Osteocyte (in vitro differentiated cells): Measurements from ENCODE around the gene MYOZ2. TPM values are rescaled to one million over a fixed set of nuclear protein-coding genes. Genes with fewer than 3 reads are reported as not detected.

Experiments
- DNase-seq: peaks from one replicate; pipeline ENCODE4 v3.0.0; 2021; ENCODE audit warnings: mixed read lengths; ENCODE audit not compliant: unreplicated experiment; ENCODE audit errors: extremely low spot score
- H3K27ac Mint-ChIP-seq: one replicate; pipeline ENCODE4 v1.8.0; 2021; ENCODE audit warnings: mild to moderate bottlenecking, mixed read lengths; ENCODE audit not compliant: unreplicated experiment
- H3K27me3 Mint-ChIP-seq: one replicate; pipeline ENCODE4 v1.8.0; 2021; ENCODE audit warnings: mixed read lengths; ENCODE audit not compliant: unreplicated experiment
- H3K36me3 Mint-ChIP-seq: one replicate; pipeline ENCODE4 v1.8.0; 2021; ENCODE audit warnings: mixed read lengths; ENCODE audit not compliant: unreplicated experiment
- H3K4me1 Mint-ChIP-seq: one replicate; pipeline ENCODE4 v1.8.0; 2021; ENCODE audit warnings: mixed read lengths; ENCODE audit not compliant: unreplicated experiment
- H3K4me3 Mint-ChIP-seq: one replicate; pipeline ENCODE4 v1.8.0; 2021; ENCODE audit warnings: mild to moderate bottlenecking, moderate library complexity, mixed read lengths; ENCODE audit not compliant: unreplicated experiment
- H3K9me3 Mint-ChIP-seq: one replicate; pipeline ENCODE4 v1.8.0; 2021; ENCODE audit warnings: mixed read lengths; ENCODE audit not compliant: unreplicated experiment
- total RNA-seq: library from RNA; stranded (reverse); gene quantifications from 2 replicates; pipeline ENCODE4 v1.2.1, GENCODE V29; 2021
- TF ChIP-seq, protein P1 (sequence below): fragments of 200-600 bp; sonication (generic); IDR thresholded peaks from 2 replicates; pipeline ENCODE4 v1.5.0; 2021; ENCODE audit warnings: antibody characterized with exemption, mild to moderate bottlenecking, moderate library complexity

The MYOZ2 gene
- total RNA-seq, 1 donor from 2014 or later, result not detected

DNA sequence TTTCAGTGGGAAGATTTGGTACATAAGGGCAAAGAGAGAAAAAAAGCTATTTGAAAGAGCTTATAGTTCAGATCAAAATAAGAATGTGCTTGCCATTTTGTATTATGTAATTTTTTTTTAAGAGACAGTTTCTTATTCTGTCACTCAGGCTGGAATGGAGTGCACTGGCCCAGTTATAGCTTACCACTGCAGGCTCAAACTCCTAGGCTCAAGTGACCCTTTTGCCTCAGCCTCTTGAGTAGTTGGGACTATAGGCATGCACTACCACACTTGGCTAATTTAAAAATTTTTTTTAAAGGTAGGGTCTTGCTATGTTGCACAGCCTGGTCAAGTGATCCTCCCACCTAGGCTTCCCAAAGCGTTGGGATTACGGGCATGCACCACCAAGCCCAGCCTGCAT, 54.7 kb downstream of the MYOZ2 start:
- no peak for DNase-seq
- TF ChIP-seq, protein P1, sequence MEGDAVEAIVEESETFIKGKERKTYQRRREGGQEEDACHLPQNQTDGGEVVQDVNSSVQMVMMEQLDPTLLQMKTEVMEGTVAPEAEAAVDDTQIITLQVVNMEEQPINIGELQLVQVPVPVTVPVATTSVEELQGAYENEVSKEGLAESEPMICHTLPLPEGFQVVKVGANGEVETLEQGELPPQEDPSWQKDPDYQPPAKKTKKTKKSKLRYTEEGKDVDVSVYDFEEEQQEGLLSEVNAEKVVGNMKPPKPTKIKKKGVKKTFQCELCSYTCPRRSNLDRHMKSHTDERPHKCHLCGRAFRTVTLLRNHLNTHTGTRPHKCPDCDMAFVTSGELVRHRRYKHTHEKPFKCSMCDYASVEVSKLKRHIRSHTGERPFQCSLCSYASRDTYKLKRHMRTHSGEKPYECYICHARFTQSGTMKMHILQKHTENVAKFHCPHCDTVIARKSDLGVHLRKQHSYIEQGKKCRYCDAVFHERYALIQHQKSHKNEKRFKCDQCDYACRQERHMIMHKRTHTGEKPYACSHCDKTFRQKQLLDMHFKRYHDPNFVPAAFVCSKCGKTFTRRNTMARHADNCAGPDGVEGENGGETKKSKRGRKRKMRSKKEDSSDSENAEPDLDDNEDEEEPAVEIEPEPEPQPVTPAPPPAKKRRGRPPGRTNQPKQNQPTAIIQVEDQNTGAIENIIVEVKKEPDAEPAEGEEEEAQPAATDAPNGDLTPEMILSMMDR, result no peak
- no peaks in the 10 kb centered on the region for H3K27me3 Mint-ChIP-seq
- H3K4me3 Mint-ChIP-seq, result no peak overlapping the region
- no peaks in the 10 kb centered on the region for H3K36me3 Mint-ChIP-seq
- H3K27ac Mint-ChIP-seq, result no peak overlapping the region
- peaks cover 11% of the 10 kb centered on the region for H3K4me1 Mint-ChIP-seq
- H3K9me3 Mint-ChIP-seq, result no peaks in the 10 kb centered on the region

DNA sequence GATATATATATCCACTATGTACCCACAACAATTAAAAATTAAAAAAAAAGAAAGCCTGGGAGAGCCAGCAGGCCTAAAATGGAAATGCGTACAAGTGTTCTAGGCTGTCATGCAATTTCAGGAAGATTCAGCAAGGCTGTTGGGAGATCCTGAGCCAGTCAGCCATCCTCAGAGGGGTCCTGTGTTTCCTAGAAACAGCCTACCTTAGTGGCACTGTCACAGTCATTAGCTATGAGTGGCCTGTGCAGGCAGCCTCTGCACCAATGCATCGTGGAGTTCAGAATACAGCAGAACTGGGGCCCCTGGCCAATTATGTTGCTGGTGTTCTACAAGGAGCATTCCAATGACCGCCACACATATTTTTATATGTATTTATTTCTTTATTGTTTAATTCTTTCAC, 55.9 kb downstream of the MYOZ2 start:
- Mint-ChIP-seq H3K4me1 (peaks cover 11% of the 10 kb centered on the region), H3K36me3 (no peaks in the 10 kb centered on the region), H3K4me3 (no peak overlapping the region), H3K9me3 (no peaks in the 10 kb centered on the region), H3K27me3 (no peaks in the 10 kb centered on the region), H3K27ac (no peak overlapping the region)
- TF ChIP-seq, protein P1, result no peak
- DNase-seq, result no peak

- DNase-seq, result no peak
- Mint-ChIP-seq H3K9me3 (peaks cover 6% of the 10 kb centered on the region), H3K4me3 (no peak overlapping the region), H3K27me3 (no peaks in the 10 kb centered on the region), H3K36me3 (no peaks in the 10 kb centered on the region), H3K27ac (no peak overlapping the region), H3K4me1 (no peaks in the 10 kb centered on the region)
- TF ChIP-seq, protein P1, result no peak
Measured at GRCh38 chr4:119197772-119198212, 62.2 kb downstream of the MYOZ2 start.

- DNase-seq, result no peak
- no peak overlapping the region for H3K4me3 Mint-ChIP-seq
- TF ChIP-seq, protein P1, result no peak
- H3K36me3 Mint-ChIP-seq, result no peaks in the 10 kb centered on the region
- no peak overlapping the region for H3K27ac Mint-ChIP-seq
- H3K9me3 Mint-ChIP-seq, result no peaks in the 10 kb centered on the region
- H3K4me1 Mint-ChIP-seq, result peaks cover 14% of the 10 kb centered on the region
- H3K27me3 Mint-ChIP-seq, result no peaks in the 10 kb centered on the region
Measured at GRCh38 chr4:119204916-119205315, 69.3 kb downstream of the MYOZ2 start.

DNA sequence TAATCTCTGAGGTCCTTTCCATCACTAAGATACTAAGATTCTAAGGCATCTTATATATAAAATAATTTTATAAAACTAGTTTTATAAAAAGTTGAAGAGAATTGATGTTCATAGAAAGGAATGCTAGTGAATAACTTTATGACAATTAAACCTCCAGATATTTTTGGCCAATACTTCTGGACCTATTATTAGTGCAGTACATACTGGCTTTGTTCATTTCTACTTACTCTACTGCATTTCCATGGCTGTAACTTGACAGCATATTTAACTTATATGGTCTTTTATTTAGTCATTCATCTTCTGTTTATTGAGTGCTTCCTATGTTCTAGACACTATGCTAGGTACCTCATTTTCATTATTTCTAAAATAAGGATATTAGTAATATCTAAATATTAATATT, 70.1 kb downstream of the MYOZ2 start:
- Mint-ChIP-seq H3K27me3 (no peaks in the 10 kb centered on the region), H3K4me3 (no peak overlapping the region), H3K36me3 (no peaks in the 10 kb centered on the region), H3K9me3 (no peaks in the 10 kb centered on the region), H3K27ac (no peak overlapping the region), H3K4me1 (peaks cover 17% of the 10 kb centered on the region)
- TF ChIP-seq, protein P1, result no peak
- no peak for DNase-seq
